ENCODE measurements around the gene FAM149B1. TPM values are rescaled to one million over a fixed set of nuclear protein-coding genes. Genes with fewer than 3 reads are reported as not detected.

Gene FAM149B1
- total and polyA plus RNA-seq, 2 of the 13 experiments (the other 11 are each of a cell fraction or from before 2014, with no cell fraction given) = 9.3 to 16.8 TPM

DNA sequence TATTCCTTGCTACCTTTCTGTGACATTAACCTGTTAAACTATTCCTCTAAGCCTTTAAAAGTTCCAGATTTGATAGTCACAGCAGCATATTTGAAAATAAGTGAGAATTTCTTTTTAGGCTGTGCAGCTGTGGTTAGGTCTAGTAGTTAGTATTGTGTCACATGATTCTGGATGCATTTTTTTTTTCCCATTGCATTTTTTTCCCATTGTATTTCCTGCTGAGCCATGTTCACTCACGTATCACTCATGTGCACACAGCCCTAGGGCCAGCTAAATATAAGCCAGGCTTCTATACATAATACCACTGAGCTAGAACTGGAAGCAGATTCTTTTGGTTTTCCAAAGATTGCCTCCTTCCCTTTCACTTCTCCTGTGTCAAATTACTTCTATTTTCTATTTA, 41.8 kb downstream of the FAM149B1 start:
- ATAC-seq = no peak
- no peak for TF ChIP-seq ZNF205 (CRISPR knock-in tag; IDR thresholded peaks at IDR 0.05)
- TF ChIP-seq ZNF766 (CRISPR knock-in tag; IDR thresholded peaks at IDR 0.05; ENCODE audit: borderline replicate concordance) = no peak
- TF ChIP-seq HOXA9 (CRISPR knock-in tag; IDR thresholded peaks at IDR 0.05; ENCODE audit: borderline replicate concordance) = no peak
- no peak for TF ChIP-seq KLF6 (CRISPR knock-in tag; IDR thresholded peaks at IDR 0.05)
- TF ChIP-seq ATAD3A (CRISPR knock-in tag; IDR thresholded peaks at IDR 0.05) = no peak
- TF ChIP-seq ZNF142 (CRISPR knock-in tag; IDR thresholded peaks at IDR 0.05) = no peak
- TF ChIP-seq HMGXB3 (CRISPR knock-in tag; IDR thresholded peaks at IDR 0.05; ENCODE audit: borderline replicate concordance) = no peak

More for the DNA sequence above, 41.8 kb downstream of the FAM149B1 start:
- FAIRE-seq (no peak), DNase-seq (ENCODE audit: low spot score) (no peak)
- in situ Hi-C loops (cut with HindIII; ENCODE audit: extremely low pct_ligation_motif_present, low pct_unique_long_range_greater_than_20kb) = no loop called here
- 89% methylated on average over 1 of the region's 1 CpG for WGBS (ENCODE audit: low lambda C conversion rate)
- Histone ChIP-seq H3K79me2 (ENCODE audit: insufficient read depth, low read length) (no peaks in the 10 kb centered on the region), H2AFZ (ENCODE audit: low read length) (no peak overlapping the region), H3K27ac (ENCODE audit: extremely low read length, insufficient read depth, low read length) (no peak overlapping the region), H3K27me3 (ENCODE audit: control insufficient read depth in 1 of 2, insufficient read depth in 2 of 2, low read length in 2 of 2) (no peaks in the 10 kb centered on the region), H3K4me3 (replicated peaks in 1 of 3; ENCODE audit: insufficient read depth in 1 of 3, low read depth in 2 of 3, low read length in 3 of 3) (no peak overlapping the region), H3K9ac (ENCODE audit: insufficient read depth, low read depth, low read length) (no peak overlapping the region), H3K4me1 (ENCODE audit: insufficient read depth, low read length) (peaks cover 25% of the 10 kb centered on the region), H3K4me2 (ENCODE audit: low read depth, low read length) (no peak overlapping the region), H3K9me3 (ENCODE audit: low read length) (peaks cover 4% of the 10 kb centered on the region; the same call in 1 of the 2 replicates), H4K20me1 (ENCODE audit: insufficient read depth, low read length) (no peaks in the 10 kb centered on the region), H3K36me3 (replicated peaks in 1 of 2; ENCODE audit: control insufficient read depth in 1 of 2, insufficient read depth in 2 of 2, low read length in 2 of 2) (no peaks in the 10 kb centered on the region)
- POLR2A ChIA-PET = no interaction called here
- no TSS peak for BruUV-seq (replicated peaks)
- intact Hi-C loops (cut with micrococcal nuclease; ENCODE audit: unreplicated experiment) = no loop called here
- CTCF ChIA-PET (ENCODE audit: low intra/inter-chr PET ratio, low total read pairs) = no interaction called here

All from HepG2 (cell line).